Fibroblast of lung (primary cell): ENCODE data around the gene FRMD4A. TPM values are rescaled to one million over a fixed set of nuclear protein-coding genes. Genes with fewer than 3 reads are reported as not detected.

Experiments
- DNase-seq, 2 donors: peaks; one replicate each; pipeline versions ENCODE4 v3.0.0 to v3.0.0-alpha.2; 2010; ENCODE audit warnings: low read depth in 2 of 2
- H2AFZ ChIP-seq: 2 replicates; pipeline ENCODE4 v1.5.1; 2012; ENCODE audit warnings: low read length, control low read depth, inconsistent platforms
- H3K27ac ChIP-seq: 2 replicates; pipeline ENCODE4 v1.5.1; 2011; ENCODE audit warnings: low read length, control low read depth; ENCODE audit not compliant: insufficient read depth
- H3K27me3 ChIP-seq: 2 replicates; pipeline ENCODE4 v1.5.1; 2011; ENCODE audit warnings: mild to moderate bottlenecking, low read length; ENCODE audit not compliant: control insufficient read depth, insufficient read depth
- H3K36me3 ChIP-seq: 2 replicates; pipeline ENCODE4 v1.5.1; 2011; ENCODE audit warnings: low read length; ENCODE audit not compliant: control insufficient read depth, insufficient read depth
- H3K4me1 ChIP-seq: 2 replicates; pipeline ENCODE4 v1.5.1; 2011; ENCODE audit warnings: low read length; ENCODE audit not compliant: control insufficient read depth, insufficient read depth; ENCODE audit errors: extremely low read depth
- H3K4me2 ChIP-seq: 2 replicates; pipeline ENCODE4 v1.5.1; 2011; ENCODE audit warnings: low read length, control low read depth; ENCODE audit not compliant: insufficient read depth; ENCODE audit errors: extremely low read depth
- H3K4me3 ChIP-seq, 4 experiments: fragments of 200-600 bp in 1 of 4; sonication (generic) in 1 of 4; replicated peaks in 1 of 4; 2 replicates each; pipeline ENCODE4 v1.5.1; 2011 to 2016; ENCODE audit warnings: low read length in 4 of 4, low read depth in 3 of 4, mild to moderate bottlenecking in 3 of 4, control low read depth in 2 of 4, inconsistent platforms in 1 of 4, mixed read lengths in 1 of 4; ENCODE audit not compliant: insufficient read depth in 1 of 4; ENCODE audit errors: control extremely low read depth in 1 of 4
- H3K79me2 ChIP-seq: 2 replicates; pipeline ENCODE4 v1.5.1; 2012; ENCODE audit warnings: mild to moderate bottlenecking, low read length, inconsistent platforms; ENCODE audit not compliant: control insufficient read depth, insufficient read depth
- H3K9ac ChIP-seq: 2 replicates; pipeline ENCODE4 v1.5.1; 2011; ENCODE audit warnings: mild to moderate bottlenecking, low read length, control low read depth; ENCODE audit not compliant: insufficient read depth
- H3K9me3 ChIP-seq: 2 replicates; pipeline ENCODE4 v1.5.1; 2012; ENCODE audit warnings: low read depth, low read length; ENCODE audit not compliant: control insufficient read depth, insufficient read depth
- H4K20me1 ChIP-seq: 2 replicates; pipeline ENCODE4 v1.5.1; 2011; ENCODE audit warnings: low read length; ENCODE audit not compliant: control insufficient read depth, insufficient read depth; ENCODE audit errors: extremely low read depth
- CTCF ChIP-seq, 2 donors: IDR thresholded peaks in 1 of 2; conservative IDR thresholded peaks in 1 of 2; 1 replicate in 1 of 2; 2 replicates in 1 of 2; pipeline ENCODE4 v1.5.1; 2011 to 2012; ENCODE audit warnings: low read length in 2 of 2, control low read depth in 1 of 2, inconsistent platforms in 1 of 2, low read depth in 1 of 2, mild to moderate bottlenecking in 1 of 2
- EZH2 ChIP-seq: IDR thresholded peaks from 2 replicates; pipeline ENCODE4 v1.5.1; 2012; ENCODE audit warnings: low read length, control low read depth, mild to moderate bottlenecking; ENCODE audit errors: missing control alignments
- polyA plus RNA-seq, 2 donors: library from polyadenylated mRNA; depleted of rRNA in 1 of 2; stranded (reverse) in 1 of 2; unstranded in 1 of 2; fragments of >200 nt; gene quantifications; 2 replicates each; pipeline ENCODE4 v1.2.1, GENCODE V29; 2011 to 2012; ENCODE audit warnings: missing spikeins in 1 of 2
- total RNA-seq: library from RNA; depleted of rRNA; stranded (reverse); fragments of >200 nt; gene quantifications from 2 replicates; pipeline ENCODE4 v1.2.1, GENCODE V29; 2014

Gene FRMD4A
- total and polyA plus RNA-seq, 2 donors (not counting 1 experiment from before 2014, with no cell fraction given) = 26.9 to 63.6 TPM

GRCh38 chr10:14377591-14378175, 47.0 kb upstream of the FRMD4A start:
- no peak overlapping the region for H3K9ac ChIP-seq
- H2AFZ ChIP-seq = no peak overlapping the region
- no peaks in the 10 kb centered on the region for H4K20me1 ChIP-seq
- H3K9me3 ChIP-seq = no peaks in the 10 kb centered on the region
- no peak overlapping the region for H3K27ac ChIP-seq
- H3K4me3 ChIP-seq = no peak overlapping the region
- H3K36me3 ChIP-seq = no peaks in the 10 kb centered on the region
- H3K4me2 ChIP-seq = no peak overlapping the region
- no peak for DNase-seq
- H3K79me2 ChIP-seq = no peaks in the 10 kb centered on the region
- peaks cover 5% of the 10 kb centered on the region for H3K27me3 ChIP-seq
- TF ChIP-seq EZH2 (no peak), CTCF (conservative IDR thresholded peaks at IDR 0.05 in 1 of 2, IDR thresholded peaks at IDR 0.05 in 1 of 2; ENCODE audit: low read depth in 1 of 2, low read length in 2 of 2) (no peak)
- no peaks in the 10 kb centered on the region for H3K4me1 ChIP-seq

- Histone ChIP-seq H3K36me3 (no peaks in the 10 kb centered on the region), H2AFZ (no peak overlapping the region), H3K27ac (no peak overlapping the region), H3K27me3 (peaks cover 11% of the 10 kb centered on the region), H4K20me1 (no peaks in the 10 kb centered on the region), H3K4me3 (no peak overlapping the region), H3K79me2 (no peaks in the 10 kb centered on the region), H3K4me1 (no peaks in the 10 kb centered on the region), H3K9me3 (no peaks in the 10 kb centered on the region), H3K4me2 (no peak overlapping the region), H3K9ac (no peak overlapping the region)
- TF ChIP-seq EZH2 = no peak
- TF ChIP-seq CTCF (conservative IDR thresholded peaks at IDR 0.05 in 1 of 2, IDR thresholded peaks at IDR 0.05 in 1 of 2; ENCODE audit: low read depth in 1 of 2, low read length in 2 of 2) = no peak
- DNase-seq = peak in 1 of 2 donors; percentile 84
Observed at GRCh38 chr10:14374745-14375445, 44.2 kb upstream of the FRMD4A start.

- H3K4me1 ChIP-seq = no peaks in the 10 kb centered on the region
- no peak overlapping the region for H2AFZ ChIP-seq
- no peak for DNase-seq
- H3K79me2 ChIP-seq = no peaks in the 10 kb centered on the region
- H3K27me3 ChIP-seq = peaks cover 11% of the 10 kb centered on the region
- H3K9ac ChIP-seq = no peak overlapping the region
- H3K27ac ChIP-seq = no peak overlapping the region
- no peaks in the 10 kb centered on the region for H3K9me3 ChIP-seq
- TF ChIP-seq CTCF (conservative IDR thresholded peaks at IDR 0.05 in 1 of 2, IDR thresholded peaks at IDR 0.05 in 1 of 2; ENCODE audit: low read depth in 1 of 2, low read length in 2 of 2) (no peak), EZH2 (no peak)
- H3K4me2 ChIP-seq = no peak overlapping the region
- no peak overlapping the region for H3K4me3 ChIP-seq
- no peaks in the 10 kb centered on the region for H3K36me3 ChIP-seq
- no peaks in the 10 kb centered on the region for H4K20me1 ChIP-seq
Observed at GRCh38 chr10:14372606-14373005, 41.9 kb upstream of the FRMD4A start.
